HG03095 (cell line): Measurements from ENCODE around the gene RBM44.

ENCODE experiments used
- ATAC-seq: cut with Tn5 transposase; IDR thresholded peaks from one replicate; pipeline ENCODE4 v1.9.1; 2021; ENCODE audit warnings: moderate library complexity; ENCODE audit not compliant: unreplicated experiment

RBM44 gene

GRCh38 chr2:237870754-237871651 lies 72.4 kb downstream of the RBM44 start:
- no peak for ATAC-seq

GRCh38 chr2:237872178-237872887 lies 73.8 kb downstream of the RBM44 start:
- ATAC-seq: no peak

- ATAC-seq: no peak
Measured at GRCh38 chr2:237873421-237873831, 74.8 kb downstream of the RBM44 start.

- no peak for ATAC-seq
Measured at GRCh38 chr2:237873897-237874551, 75.4 kb downstream of the RBM44 start.

- no peak for ATAC-seq
Measured at GRCh38 chr2:237874585-237875161, 76.1 kb downstream of the RBM44 start.

GRCh38 chr2:237875256-237876060 lies 76.9 kb downstream of the RBM44 start:
- ATAC-seq: no peak

GRCh38 chr2:237876061-237876526 lies 77.5 kb downstream of the RBM44 start:
- no peak for ATAC-seq

GRCh38 chr2:237876532-237876931 lies 78.0 kb downstream of the RBM44 start:
- no peak for ATAC-seq

GRCh38 chr2:237876951-237877491 lies 78.4 kb downstream of the RBM44 start:
- no peak for ATAC-seq

- ATAC-seq: no peak
Measured at GRCh38 chr2:237877576-237878307, 79.2 kb downstream of the RBM44 start.

GRCh38 chr2:237878321-237879057 lies 79.9 kb downstream of the RBM44 start:
- ATAC-seq: no peak

- no peak for ATAC-seq
Measured at GRCh38 chr2:237879058-237879430, 80.5 kb downstream of the RBM44 start.

- ATAC-seq: no peak
Measured at GRCh38 chr2:237879991-237880560, 81.5 kb downstream of the RBM44 start.

- no peak for ATAC-seq
Measured at GRCh38 chr2:237882510-237883481, 84.2 kb downstream of the RBM44 start.

- ATAC-seq: no peak
Measured at GRCh38 chr2:237883951-237884446, 85.4 kb downstream of the RBM44 start.

- no peak for ATAC-seq
Measured at GRCh38 chr2:237884681-237885080, 86.1 kb downstream of the RBM44 start.
